Vagina (tissue), 2 donors: ENCODE measurements around the gene SP8. TPM values are rescaled to one million over a fixed set of nuclear protein-coding genes. Genes with fewer than 3 reads are reported as not detected.
A peak's percentile ranks its signal among the peaks of the same experiment; 100 is the strongest.

Experiments used
- DNase-seq, 2 donors: peaks; one replicate each; pipeline ENCODE4 v3.0.0-alpha.2; 2017; ENCODE audit errors: extremely low spot score in 2 of 2
- H3K27ac ChIP-seq: fragments of 200-600 bp; sonication (generic); one replicate; pipeline ENCODE4 v1.5.1; 2019
- H3K27me3 ChIP-seq: fragments of 200-600 bp; sonication (generic); one replicate; pipeline ENCODE4 v1.5.1; 2019
- H3K36me3 ChIP-seq, 2 donors: fragments of 200-600 bp; sonication (generic); one replicate each; pipeline ENCODE4 v1.5.1; 2017 to 2019
- H3K4me1 ChIP-seq: fragments of 200-600 bp; sonication (generic); one replicate; pipeline ENCODE4 v1.5.1; 2019
- H3K4me3 ChIP-seq, 2 donors: fragments of 200-600 bp; sonication (generic); 1 replicate in 1 of 2; 2 replicates in 1 of 2; pipeline ENCODE4 v1.5.1; 2016 to 2019
- H3K9me3 ChIP-seq: fragments of 200-600 bp; sonication (generic); one replicate; pipeline ENCODE4 v1.5.1; 2019
- POLR2A ChIP-seq, 2 donors: fragments of 450-650 bp; IDR thresholded peaks; one replicate each; pipeline ENCODE4 v1.6.1; 2017; ENCODE audit warnings: antibody characterized with exemption in 2 of 2, mild to moderate bottlenecking in 2 of 2, moderate library complexity in 2 of 2
- POLR2AphosphoS5 ChIP-seq, 2 donors: sonication (generic); formaldehyde crosslinking; IDR thresholded peaks; one replicate each; pipeline ENCODE4 v1.9.0; 2017; ENCODE audit warnings: antibody characterized with exemption in 2 of 2, mild to moderate bottlenecking in 2 of 2, low read depth in 1 of 2; ENCODE audit not compliant: insufficient read depth in 1 of 2
- intact Hi-C: fragments of 100-400 bp; cut with DNase I; formaldehyde crosslinking; loops from one replicate; pipeline ENCODE4 v1.15.1; 2023
- total RNA-seq: library from RNA; depleted of rRNA; stranded (reverse); fragments of >200 nt; gene quantifications from one replicate; pipeline ENCODE4 v1.2.3, GENCODE V29; 2016
- TF ChIP-seq, protein P1 (sequence below), 3 experiments: fragments of 450-650 bp in 2 of 3; fragments of 200-600 bp in 1 of 3; sonication (generic) in 1 of 3; IDR thresholded peaks; one replicate each; pipeline ENCODE4 v1.5.1; 2017 to 2019; ENCODE audit warnings: antibody characterized with exemption in 3 of 3, mild to moderate bottlenecking in 2 of 3, moderate library complexity in 2 of 3

The SP8 gene
- total RNA-seq, 1 donor from 2014 or later: 2.9 TPM

- intact Hi-C loops: loop anchor here (5.0 kb wide), 1 partner anchor 1499 kb away; no protein-coding TSS in a partner anchor
- no peak for DNase-seq
- H3K27ac ChIP-seq: no peak overlapping the region
- H3K4me1 ChIP-seq: peaks cover 30% of the 10 kb centered on the region
- peaks cover 8% of the 10 kb centered on the region for H3K27me3 ChIP-seq
- peak overlapping the region in 1 of 2 donors; percentile 31 for H3K4me3 ChIP-seq
- no peaks in the 10 kb centered on the region for H3K36me3 ChIP-seq
- no peaks in the 10 kb centered on the region for H3K9me3 ChIP-seq
- TF ChIP-seq POLR2AphosphoS5 (IDR thresholded peaks at IDR 0.05; ENCODE audit: insufficient read depth in 1 of 2, low read depth in 1 of 2): no peak
- TF ChIP-seq POLR2A (IDR thresholded peaks at IDR 0.05): no peak
- TF ChIP-seq, protein P1, sequence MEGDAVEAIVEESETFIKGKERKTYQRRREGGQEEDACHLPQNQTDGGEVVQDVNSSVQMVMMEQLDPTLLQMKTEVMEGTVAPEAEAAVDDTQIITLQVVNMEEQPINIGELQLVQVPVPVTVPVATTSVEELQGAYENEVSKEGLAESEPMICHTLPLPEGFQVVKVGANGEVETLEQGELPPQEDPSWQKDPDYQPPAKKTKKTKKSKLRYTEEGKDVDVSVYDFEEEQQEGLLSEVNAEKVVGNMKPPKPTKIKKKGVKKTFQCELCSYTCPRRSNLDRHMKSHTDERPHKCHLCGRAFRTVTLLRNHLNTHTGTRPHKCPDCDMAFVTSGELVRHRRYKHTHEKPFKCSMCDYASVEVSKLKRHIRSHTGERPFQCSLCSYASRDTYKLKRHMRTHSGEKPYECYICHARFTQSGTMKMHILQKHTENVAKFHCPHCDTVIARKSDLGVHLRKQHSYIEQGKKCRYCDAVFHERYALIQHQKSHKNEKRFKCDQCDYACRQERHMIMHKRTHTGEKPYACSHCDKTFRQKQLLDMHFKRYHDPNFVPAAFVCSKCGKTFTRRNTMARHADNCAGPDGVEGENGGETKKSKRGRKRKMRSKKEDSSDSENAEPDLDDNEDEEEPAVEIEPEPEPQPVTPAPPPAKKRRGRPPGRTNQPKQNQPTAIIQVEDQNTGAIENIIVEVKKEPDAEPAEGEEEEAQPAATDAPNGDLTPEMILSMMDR (IDR thresholded peaks at IDR 0.05): no peak
Measured at GRCh38 chr7:20783125-20783699, 3.5 kb downstream of the SP8 start.

- no peaks in the 10 kb centered on the region for H3K36me3 ChIP-seq
- peaks cover 10% of the 10 kb centered on the region for H3K27me3 ChIP-seq
- no peak for DNase-seq
- H3K9me3 ChIP-seq: no peaks in the 10 kb centered on the region
- TF ChIP-seq POLR2A (IDR thresholded peaks at IDR 0.05) (no peak), POLR2AphosphoS5 (IDR thresholded peaks at IDR 0.05; ENCODE audit: insufficient read depth in 1 of 2, low read depth in 1 of 2) (no peak)
- TF ChIP-seq, protein P1 (IDR thresholded peaks at IDR 0.05): no peak
- H3K4me1 ChIP-seq: peaks cover 12% of the 10 kb centered on the region
- intact Hi-C loops: no loop called here
- H3K4me3 ChIP-seq: no peak overlapping the region
- H3K27ac ChIP-seq: no peak overlapping the region
Measured at GRCh38 chr7:20779041-20779440, 7.6 kb downstream of the SP8 start.

- no peaks in the 10 kb centered on the region for H3K9me3 ChIP-seq
- intact Hi-C loops: no loop called here
- peak overlapping the region; percentile 32 to 33 for H3K4me3 ChIP-seq
- no peak overlapping the region for H3K27ac ChIP-seq
- H3K36me3 ChIP-seq: no peaks in the 10 kb centered on the region
- H3K27me3 ChIP-seq: peaks cover 10% of the 10 kb centered on the region
- DNase-seq: no peak
- H3K4me1 ChIP-seq: peaks cover 5% of the 10 kb centered on the region
- TF ChIP-seq, protein P1 (IDR thresholded peaks at IDR 0.05): peak in 1 of 3 experiments; percentile 24
- no peak for TF ChIP-seq POLR2A (IDR thresholded peaks at IDR 0.05)
Measured at GRCh38 chr7:20778063-20778721, 8.5 kb downstream of the SP8 start.

DNA sequence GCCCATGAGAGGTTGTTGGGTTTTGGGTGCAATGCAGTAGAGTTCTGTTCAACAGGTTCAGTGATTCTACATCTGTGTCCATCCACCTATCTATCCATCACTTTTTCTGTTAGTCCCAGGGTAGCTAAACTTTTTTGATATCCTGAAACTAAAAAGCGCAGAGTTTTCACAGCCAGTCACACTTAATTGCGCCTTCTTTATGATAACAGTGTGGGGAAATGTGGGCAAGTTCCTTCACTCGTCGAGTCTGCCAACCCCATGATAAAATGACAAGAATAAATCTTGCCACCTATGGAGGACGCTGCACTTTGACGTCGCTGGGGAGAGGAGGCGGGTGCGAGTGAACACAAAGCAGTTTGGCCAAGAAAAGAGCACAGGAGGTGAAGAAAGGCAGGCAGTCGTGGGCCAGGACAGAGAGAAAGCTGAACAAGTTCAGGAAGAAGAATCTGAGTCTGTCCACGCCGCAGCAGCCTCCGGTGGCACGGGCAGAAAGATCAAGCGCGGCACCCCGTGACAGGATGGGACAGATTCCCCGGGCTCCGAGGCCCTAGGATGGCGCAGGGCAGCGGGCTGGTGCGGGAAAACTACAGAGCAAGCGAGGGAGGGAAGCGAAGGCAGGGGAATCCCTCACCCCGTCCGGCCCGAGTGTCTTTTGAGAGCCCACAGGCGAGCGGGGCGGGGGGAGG is 9.2 kb downstream of the SP8 start:
- Histone ChIP-seq H3K4me1 (peaks cover 5% of the 10 kb centered on the region), H3K27ac (no peak overlapping the region), H3K4me3 (peak overlapping the region; percentile 32 to 33), H3K9me3 (no peaks in the 10 kb centered on the region), H3K36me3 (no peaks in the 10 kb centered on the region), H3K27me3 (peaks cover 10% of the 10 kb centered on the region)
- no peak for DNase-seq
- TF ChIP-seq POLR2AphosphoS5 (IDR thresholded peaks at IDR 0.05; ENCODE audit: insufficient read depth in 1 of 2, low read depth in 1 of 2): no peak
- TF ChIP-seq, protein P1 (IDR thresholded peaks at IDR 0.05): no peak
- no peak for TF ChIP-seq POLR2A (IDR thresholded peaks at IDR 0.05)
- intact Hi-C loops: no loop called here

GRCh38 chr7:20776942-20777341 is 9.7 kb downstream of the SP8 start:
- TF ChIP-seq, protein P1 (IDR thresholded peaks at IDR 0.05): no peak
- no peak for TF ChIP-seq POLR2AphosphoS5 (IDR thresholded peaks at IDR 0.05; ENCODE audit: insufficient read depth in 1 of 2, low read depth in 1 of 2)
- no peak for TF ChIP-seq POLR2A (IDR thresholded peaks at IDR 0.05)
- peaks cover 10% of the 10 kb centered on the region for H3K27me3 ChIP-seq
- intact Hi-C loops: no loop called here

More at GRCh38 chr7:20776942-20777341, 9.7 kb downstream of the SP8 start:
- no peaks in the 10 kb centered on the region for H3K36me3 ChIP-seq
- H3K27ac ChIP-seq: no peak overlapping the region
- H3K9me3 ChIP-seq: no peaks in the 10 kb centered on the region
- no peak for DNase-seq
- peaks cover 5% of the 10 kb centered on the region for H3K4me1 ChIP-seq
- no peak overlapping the region for H3K4me3 ChIP-seq
